Upper lobe of left lung (tissue), 4 donors: Measurements from ENCODE around the gene CDKN2D.

ENCODE experiments used
- CTCF ChIP-seq, 6 experiments: fragments of 450-650 bp in 4 of 6; fragments of 200-600 bp in 2 of 6; sonication (generic) in 2 of 6; IDR thresholded peaks; one replicate each; pipeline ENCODE4 v1.5.1; 2016 to 2019; ENCODE audit warnings: antibody characterized with exemption in 6 of 6
- POLR2A ChIP-seq, 4 donors: fragments of 450-650 bp; IDR thresholded peaks; one replicate each; pipeline ENCODE4 v1.5.1; 2016 to 2017; ENCODE audit warnings: antibody characterized with exemption in 4 of 4, mild to moderate bottlenecking in 2 of 4

- no peak for TF ChIP-seq CTCF (IDR thresholded peaks at IDR 0.05)
- TF ChIP-seq POLR2A (IDR thresholded peaks at IDR 0.05): no peak
Measured at GRCh38 chr19:10533646-10534386, 35.0 kb downstream of the CDKN2D start.
